Activated CD4-positive, alpha-beta memory T cell treated with anti-CD3 and anti-CD28 coated beads, Interleukin-2, amount 10 ng/mL, durations not matched to agents 7 days and 5 days (primary cell): Measurements from ENCODE around the gene GADD45GIP1. TPM values are rescaled to one million over a fixed set of nuclear protein-coding genes. Genes with fewer than 3 reads are reported as not detected.

ENCODE experiments used
- CTCF ChIA-PET: fragments of 350-600 bp; sonication (Branson Sonifier 250); formaldehyde crosslinking; loops from one replicate; lab custom pipeline; 2021; ENCODE audit warnings: antibody characterized with exemption, inconsistent platforms; lab: Charles Lee
- POLR2A ChIA-PET: fragments of 350-600 bp; sonication (Branson Sonifier 250); formaldehyde crosslinking; loops from one replicate; lab custom pipeline; 2021; ENCODE audit warnings: antibody characterized with exemption; lab: Charles Lee
- DNase-seq: peaks from one replicate; pipeline ENCODE4 v3.0.0-alpha.2; 2020
- H3K27ac Mint-ChIP-seq: one replicate; pipeline ENCODE4 v1.8.0; 2021; ENCODE audit warnings: mild to moderate bottlenecking, mixed read lengths
- H3K27me3 Mint-ChIP-seq: one replicate; pipeline ENCODE4 v1.8.0; 2021; ENCODE audit warnings: mixed read lengths
- H3K36me3 Mint-ChIP-seq: one replicate; pipeline ENCODE4 v1.8.0; 2021; ENCODE audit warnings: low read depth, mixed read lengths
- H3K4me1 Mint-ChIP-seq: one replicate; pipeline ENCODE4 v1.8.0; 2021; ENCODE audit warnings: mixed read lengths
- H3K4me3 Mint-ChIP-seq: one replicate; pipeline ENCODE4 v1.8.0; 2021; ENCODE audit warnings: mild to moderate bottlenecking, mixed read lengths
- H3K9me3 Mint-ChIP-seq: one replicate; pipeline ENCODE4 v1.8.0; 2021; ENCODE audit warnings: mixed read lengths
- total RNA-seq, 2 experiments: library from RNA; stranded (reverse); gene quantifications; one replicate each; pipeline ENCODE4 v1.2.3, GENCODE V29; 2021

The GADD45GIP1 gene
- total RNA-seq, 2 experiments from 2014 or later, result 17.5 to 18.4 TPM

DNA sequence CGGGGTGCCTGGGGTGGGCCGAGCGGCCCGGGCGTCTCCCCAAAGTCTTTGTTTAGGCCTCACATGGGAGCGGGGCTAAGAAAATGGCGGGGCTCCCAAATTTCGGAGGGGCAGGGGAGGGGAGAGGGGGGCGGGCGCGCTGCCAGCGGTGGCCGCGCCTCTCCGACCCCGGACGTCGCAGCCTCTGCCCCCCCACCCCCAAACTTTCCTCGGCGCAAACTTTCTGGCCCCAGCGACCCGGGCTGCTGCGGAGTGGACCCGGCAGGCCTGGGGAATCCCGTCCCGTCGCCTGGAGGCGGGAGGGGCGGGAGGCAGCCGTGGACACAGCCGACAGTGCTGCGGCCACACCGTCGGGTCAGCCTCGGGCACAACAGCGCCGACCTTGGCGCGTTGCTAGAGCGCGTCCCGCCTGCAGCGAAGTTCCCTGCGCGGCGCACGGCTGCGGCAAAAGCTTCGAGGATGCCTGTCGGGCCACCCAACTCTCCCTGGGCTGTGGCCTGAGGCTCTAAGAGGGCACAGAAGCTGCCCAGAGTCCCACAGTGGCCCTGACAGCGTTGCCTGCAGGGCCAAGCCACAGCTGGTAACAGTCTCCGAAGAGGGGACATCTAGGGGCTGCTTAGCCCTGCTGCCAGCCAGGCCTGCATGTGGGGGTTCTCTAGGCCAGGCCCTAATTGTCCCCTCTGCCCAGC, 39.5 kb upstream of the GADD45GIP1 start:
- Mint-ChIP-seq H3K36me3 (peaks cover 3% of the 10 kb centered on the region), H3K27me3 (peaks cover 43% of the 10 kb centered on the region), H3K4me3 (no peak overlapping the region), H3K9me3 (no peaks in the 10 kb centered on the region), H3K4me1 (peaks cover 6% of the 10 kb centered on the region), H3K27ac (no peak overlapping the region)
- no peak for DNase-seq
- CTCF ChIA-PET, result no interaction called here
- POLR2A ChIA-PET, result no interaction called here

- Mint-ChIP-seq H3K27me3 (peaks cover 50% of the 10 kb centered on the region), H3K36me3 (peaks cover 3% of the 10 kb centered on the region), H3K9me3 (no peaks in the 10 kb centered on the region), H3K27ac (no peak overlapping the region), H3K4me1 (peaks cover 6% of the 10 kb centered on the region), H3K4me3 (no peak overlapping the region)
- DNase-seq, result no peak
- POLR2A ChIA-PET, result no interaction called here
- CTCF ChIA-PET, result no interaction called here
These were observed 38.8 kb upstream of the GADD45GIP1 start for GRCh38 chr19:12995596-12996405.

- H3K36me3 Mint-ChIP-seq, result peaks cover 3% of the 10 kb centered on the region
These were observed 37.9 kb upstream of the GADD45GIP1 start, which contains the start of gene NFIX for GRCh38 chr19:12994701-12995595. Gene NFIX (plus strand): TSS chr19:12995475. CDS start chr19:12995838, 363 bp downstream.

GRCh38 chr19:12993562-12993961, 36.5 kb upstream of the GADD45GIP1 start:
- DNase-seq, result no peak
- H3K9me3 Mint-ChIP-seq, result no peaks in the 10 kb centered on the region
- ChIA-PET CTCF (interaction anchor here (0.9 to 1.1 kb wide), 2 partner anchors 20 to 28 kb away, joined by 3 read pairs; no protein-coding TSS in a partner anchor), POLR2A (no interaction called here)
- H3K36me3 Mint-ChIP-seq, result peaks cover 3% of the 10 kb centered on the region
- peaks cover 6% of the 10 kb centered on the region for H3K4me1 Mint-ChIP-seq
- H3K4me3 Mint-ChIP-seq, result no peak overlapping the region
- H3K27ac Mint-ChIP-seq, result no peak overlapping the region
- H3K27me3 Mint-ChIP-seq, result peaks cover 47% of the 10 kb centered on the region

More at GRCh38 chr19:12994701-12995595, 37.9 kb upstream of the GADD45GIP1 start, which contains the start of gene NFIX:
- Mint-ChIP-seq H3K9me3 (no peaks in the 10 kb centered on the region), H3K27ac (no peak within 1 kb of the TSS), H3K4me3 (peak within 1 kb of the TSS; percentile 74), H3K4me1 (peaks cover 6% of the 10 kb centered on the region), H3K27me3 (peaks cover 50% of the 10 kb centered on the region)
- POLR2A ChIA-PET, result no interaction called here
- CTCF ChIA-PET, result no interaction called here
- DNase-seq, result peak; percentile 46

DNA sequence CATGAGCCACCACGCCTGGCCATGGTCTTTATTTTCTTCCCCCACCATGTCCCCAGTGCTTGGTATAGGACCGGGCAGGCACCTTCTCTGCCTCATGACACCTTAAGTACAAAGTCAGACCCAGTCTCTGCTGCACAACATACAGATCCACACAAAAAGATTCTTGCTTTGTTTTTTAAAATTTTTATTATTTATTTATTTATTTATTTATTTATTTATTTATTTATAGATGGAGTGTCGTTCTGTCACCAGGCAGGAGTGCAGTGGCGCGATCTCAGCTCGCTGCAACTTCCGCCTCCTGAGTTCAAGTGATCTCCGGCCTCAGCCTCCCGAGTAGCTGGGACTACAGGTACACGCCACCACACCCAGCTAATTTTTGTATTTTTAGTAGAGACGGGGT, 35.7 kb upstream of the GADD45GIP1 start:
- H3K36me3 Mint-ChIP-seq, result peaks cover 3% of the 10 kb centered on the region
- no peak overlapping the region for H3K27ac Mint-ChIP-seq
- peaks cover 42% of the 10 kb centered on the region for H3K27me3 Mint-ChIP-seq
- CTCF ChIA-PET, result interaction anchor here (0.9 to 1.2 kb wide), 3 partner anchors 15 to 69 kb away, joined by 3 to 7 read pairs (median 4); no protein-coding TSS in a partner anchor
- H3K9me3 Mint-ChIP-seq, result no peaks in the 10 kb centered on the region
- H3K4me3 Mint-ChIP-seq, result no peak overlapping the region
- POLR2A ChIA-PET, result no interaction called here
- H3K4me1 Mint-ChIP-seq, result peaks cover 6% of the 10 kb centered on the region
- DNase-seq, result no peak

DNA sequence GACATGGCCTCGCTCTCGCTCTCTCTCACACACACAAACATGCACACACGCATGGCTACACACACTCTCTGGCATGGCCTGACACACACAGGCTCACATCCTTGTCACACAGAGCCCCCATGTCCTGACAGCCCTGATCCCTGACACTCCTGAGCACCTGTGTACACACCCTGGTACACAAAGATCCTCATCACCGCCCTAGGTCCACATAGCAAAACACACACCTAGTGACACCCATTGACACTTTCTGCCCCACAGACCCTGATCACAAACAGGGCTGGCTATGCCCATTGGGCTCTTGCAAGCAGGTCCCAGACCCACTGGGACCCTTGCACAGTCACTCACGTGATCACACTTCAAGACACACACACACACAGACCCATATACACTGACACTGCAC, 34.3 kb upstream of the GADD45GIP1 start:
- ChIA-PET POLR2A (interaction anchor here (0.7 kb wide), 1 partner anchor 17 kb away, joined by 3 read pairs; no protein-coding TSS in a partner anchor), CTCF (interaction anchor here (0.8 to 1.2 kb wide), 2 partner anchors 13 to 103 kb away, joined by 3 to 7 read pairs; no protein-coding TSS in a partner anchor)
- H3K4me3 Mint-ChIP-seq, result no peak overlapping the region
- H3K9me3 Mint-ChIP-seq, result no peaks in the 10 kb centered on the region
- H3K27ac Mint-ChIP-seq, result no peak overlapping the region
- peaks cover 6% of the 10 kb centered on the region for H3K4me1 Mint-ChIP-seq
- H3K27me3 Mint-ChIP-seq, result peaks cover 35% of the 10 kb centered on the region
- peaks cover 3% of the 10 kb centered on the region for H3K36me3 Mint-ChIP-seq
- no peak for DNase-seq

- Mint-ChIP-seq H3K4me3 (no peak overlapping the region), H3K9me3 (no peaks in the 10 kb centered on the region), H3K27ac (no peak overlapping the region), H3K4me1 (peaks cover 6% of the 10 kb centered on the region), H3K36me3 (peaks cover 3% of the 10 kb centered on the region), H3K27me3 (peaks cover 32% of the 10 kb centered on the region)
- ChIA-PET POLR2A (no interaction called here), CTCF (no interaction called here)
- DNase-seq, result no peak
These were observed 33.8 kb upstream of the GADD45GIP1 start for GRCh38 chr19:12990853-12991252.

- DNase-seq, result no peak
- Mint-ChIP-seq H3K4me1 (peaks cover 6% of the 10 kb centered on the region), H3K27me3 (peaks cover 34% of the 10 kb centered on the region), H3K9me3 (no peaks in the 10 kb centered on the region), H3K4me3 (no peak overlapping the region), H3K36me3 (peaks cover 3% of the 10 kb centered on the region), H3K27ac (no peak overlapping the region)
- POLR2A ChIA-PET, result no interaction called here
- CTCF ChIA-PET, result no interaction called here
These were observed 33.4 kb upstream of the GADD45GIP1 start for GRCh38 chr19:12990431-12990830.

- DNase-seq, result no peak
- Mint-ChIP-seq H3K27ac (no peak overlapping the region), H3K4me1 (peaks cover 1% of the 10 kb centered on the region), H3K36me3 (no peaks in the 10 kb centered on the region), H3K4me3 (no peak overlapping the region), H3K27me3 (peaks cover 21% of the 10 kb centered on the region), H3K9me3 (no peaks in the 10 kb centered on the region)
- POLR2A ChIA-PET, result no interaction called here
- CTCF ChIA-PET, result no interaction called here
These were observed 30.8 kb upstream of the GADD45GIP1 start for GRCh38 chr19:12987781-12988180.

DNA sequence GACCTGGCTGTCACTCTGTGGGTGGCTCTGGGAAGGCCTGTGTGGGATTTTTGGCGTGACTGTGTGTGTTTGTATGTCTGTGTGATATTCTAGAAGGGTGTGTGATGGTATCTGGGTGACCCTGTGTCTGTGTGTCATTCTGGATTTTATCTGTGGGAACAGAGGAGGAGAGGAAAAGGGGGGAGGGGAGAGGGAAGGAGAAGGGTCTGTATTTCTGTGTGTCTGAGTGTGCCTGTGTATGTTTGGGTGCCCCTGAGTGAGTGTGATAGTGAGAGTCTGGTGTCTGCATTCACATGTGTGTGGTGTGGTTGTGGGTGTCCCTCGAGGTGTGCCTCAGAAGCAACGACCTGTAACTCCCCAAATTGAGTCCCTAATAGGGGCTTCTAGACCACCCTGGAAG, 30.2 kb upstream of the GADD45GIP1 start:
- CTCF ChIA-PET, result no interaction called here
- Mint-ChIP-seq H3K9me3 (no peaks in the 10 kb centered on the region), H3K36me3 (no peaks in the 10 kb centered on the region), H3K27ac (no peak overlapping the region), H3K27me3 (peaks cover 20% of the 10 kb centered on the region), H3K4me1 (peaks cover 1% of the 10 kb centered on the region), H3K4me3 (no peak overlapping the region)
- no peak for DNase-seq
- POLR2A ChIA-PET, result no interaction called here

DNA sequence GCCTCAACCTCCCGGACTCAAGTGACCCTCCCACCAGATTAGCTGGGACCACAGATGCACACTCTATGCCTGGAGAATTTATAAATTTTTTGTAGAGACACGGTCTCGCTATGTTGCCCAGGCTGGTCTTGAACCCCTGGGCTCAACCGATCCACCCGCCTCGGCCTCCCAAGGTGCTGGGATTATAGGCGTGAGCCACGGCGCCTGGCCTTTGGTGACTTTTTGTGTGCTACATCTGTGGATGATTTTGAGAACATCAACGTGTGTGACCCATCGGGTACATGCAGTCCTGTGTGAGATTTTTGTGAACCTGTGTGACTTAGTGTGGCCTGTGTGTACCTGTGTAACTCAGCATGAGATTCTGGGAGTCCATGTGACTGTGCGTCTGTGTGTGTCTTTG, 29.7 kb upstream of the GADD45GIP1 start:
- peaks cover 1% of the 10 kb centered on the region for H3K4me1 Mint-ChIP-seq
- ChIA-PET POLR2A (no interaction called here), CTCF (interaction anchor here (5.0 kb wide), 1 partner anchor 73 kb away, joined by 31 read pairs; no protein-coding TSS in a partner anchor)
- H3K9me3 Mint-ChIP-seq, result no peaks in the 10 kb centered on the region
- H3K36me3 Mint-ChIP-seq, result no peaks in the 10 kb centered on the region
- no peak overlapping the region for H3K27ac Mint-ChIP-seq
- peaks cover 20% of the 10 kb centered on the region for H3K27me3 Mint-ChIP-seq
- H3K4me3 Mint-ChIP-seq, result no peak overlapping the region
- no peak for DNase-seq

- no peak overlapping the region for H3K4me3 Mint-ChIP-seq
- peaks cover 13% of the 10 kb centered on the region for H3K27me3 Mint-ChIP-seq
- ChIA-PET POLR2A (interaction anchor here (0.9 to 1.1 kb wide), 2 partner anchors 115 to 132 kb away, joined by 3 read pairs; no protein-coding TSS in a partner anchor), CTCF (interaction anchor here (0.7 to 5.0 kb wide), 6 partner anchors 8 to 366 kb away, joined by 3 to 31 read pairs (median 4); no protein-coding TSS in a partner anchor)
- H3K27ac Mint-ChIP-seq, result no peak overlapping the region
- no peaks in the 10 kb centered on the region for H3K36me3 Mint-ChIP-seq
- H3K4me1 Mint-ChIP-seq, result peaks cover 1% of the 10 kb centered on the region
- no peak for DNase-seq
- no peaks in the 10 kb centered on the region for H3K9me3 Mint-ChIP-seq
These were observed 28.2 kb upstream of the GADD45GIP1 start for GRCh38 chr19:12985049-12985776.
